Hepatocyte (in vitro differentiated cells): ENCODE measurements around the gene MYH6.

ENCODE experiments used
- EZH2 ChIP-seq: fragments of 200-600 bp; sonication (generic); IDR thresholded peaks from 2 replicates; pipeline ENCODE4 v1.6.1; 2016; ENCODE audit warnings: antibody characterized with exemption, mild to moderate bottlenecking, borderline replicate concordance
- TF ChIP-seq, protein P1 (sequence below): fragments of 200-600 bp; sonication (generic); IDR thresholded peaks from 2 replicates; pipeline ENCODE4 v1.5.1; 2016; ENCODE audit warnings: antibody characterized with exemption, mild to moderate bottlenecking; ENCODE audit not compliant: poor library complexity

DNA sequence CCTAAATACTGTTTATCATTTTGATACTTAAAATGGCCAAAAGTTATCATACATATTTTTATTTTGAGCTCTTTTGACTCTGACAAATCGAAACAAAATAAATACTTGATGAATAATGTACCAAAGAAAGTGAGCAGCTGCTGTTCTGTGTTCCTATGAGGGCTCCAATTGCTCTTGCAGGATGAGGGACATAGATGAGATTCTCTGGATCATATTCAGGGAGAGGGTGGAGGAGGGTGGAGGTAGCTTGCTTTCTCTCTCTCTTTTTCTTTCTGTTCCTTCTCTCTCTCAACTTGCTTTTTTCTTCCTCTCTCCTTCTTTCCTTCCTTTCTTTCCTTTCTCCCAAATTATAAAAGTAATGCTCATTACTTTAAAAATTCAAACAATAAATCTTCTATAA, 36.2 kb upstream of the MYH6 start:
- no peak for TF ChIP-seq EZH2
- TF ChIP-seq, protein P1, sequence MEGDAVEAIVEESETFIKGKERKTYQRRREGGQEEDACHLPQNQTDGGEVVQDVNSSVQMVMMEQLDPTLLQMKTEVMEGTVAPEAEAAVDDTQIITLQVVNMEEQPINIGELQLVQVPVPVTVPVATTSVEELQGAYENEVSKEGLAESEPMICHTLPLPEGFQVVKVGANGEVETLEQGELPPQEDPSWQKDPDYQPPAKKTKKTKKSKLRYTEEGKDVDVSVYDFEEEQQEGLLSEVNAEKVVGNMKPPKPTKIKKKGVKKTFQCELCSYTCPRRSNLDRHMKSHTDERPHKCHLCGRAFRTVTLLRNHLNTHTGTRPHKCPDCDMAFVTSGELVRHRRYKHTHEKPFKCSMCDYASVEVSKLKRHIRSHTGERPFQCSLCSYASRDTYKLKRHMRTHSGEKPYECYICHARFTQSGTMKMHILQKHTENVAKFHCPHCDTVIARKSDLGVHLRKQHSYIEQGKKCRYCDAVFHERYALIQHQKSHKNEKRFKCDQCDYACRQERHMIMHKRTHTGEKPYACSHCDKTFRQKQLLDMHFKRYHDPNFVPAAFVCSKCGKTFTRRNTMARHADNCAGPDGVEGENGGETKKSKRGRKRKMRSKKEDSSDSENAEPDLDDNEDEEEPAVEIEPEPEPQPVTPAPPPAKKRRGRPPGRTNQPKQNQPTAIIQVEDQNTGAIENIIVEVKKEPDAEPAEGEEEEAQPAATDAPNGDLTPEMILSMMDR = no peak
